Measurements from ENCODE around the gene NMRAL1. TPM values are rescaled to one million over a fixed set of nuclear protein-coding genes. Genes with fewer than 3 reads are reported as not detected.

NMRAL1 gene
- total and polyA plus RNA-seq, 10 of the 15 experiments (the other 5 are each of a cell fraction or from before 2014, with no cell fraction given): 4.8 to 102 (median 62.5) TPM

- TF ChIP-seq RAD21 (IDR thresholded peaks at IDR 0.05; ENCODE audit: insufficient read depth, low read depth, low read length) (no peak), FOXK2 (IDR thresholded peaks at IDR 0.05) (peak; percentile 92), CREB1 (IDR thresholded peaks at IDR 0.05; ENCODE audit: low read depth) (peak; percentile 51), ZSCAN29 (IDR thresholded peaks at IDR 0.05) (no peak), TCF12 (IDR thresholded peaks at IDR 0.05; ENCODE audit: low read depth, low read length) (no peak), RCOR1 (conservative IDR thresholded peaks at IDR 0.05; ENCODE audit: low read depth, low read length) (no peak), TAF1 (IDR thresholded peaks at IDR 0.05; ENCODE audit: borderline replicate concordance, low read depth, low read length) (no peak; the same call in 1 of the 2 replicates), ZBED1 (IDR thresholded peaks at IDR 0.05; ENCODE audit: borderline replicate concordance) (peak; percentile 58; the same call in 1 of the 2 replicates), NFYA (IDR thresholded peaks at IDR 0.05; ENCODE audit: borderline replicate concordance, low read depth, low read length) (no peak), IKZF1 (conservative IDR thresholded peaks at IDR 0.05) (peak; percentile 77), FOS (IDR thresholded peaks at IDR 0.05; ENCODE audit: borderline replicate concordance, extremely low read depth, insufficient read length) (no peak), HDAC2 (IDR thresholded peaks at IDR 0.05) (no peak), FOXM1 (IDR thresholded peaks at IDR 0.05; ENCODE audit: low read depth, low read length) (no peak; the same call in none of the 2 replicates), ATF7 (IDR thresholded peaks at IDR 0.05; ENCODE audit: low read depth) (peak; percentile 93), HDGF (IDR thresholded peaks at IDR 0.05) (no peak), BRCA1 (IDR thresholded peaks at IDR 0.05; ENCODE audit: low read depth, low read length) (no peak), YBX1 (IDR thresholded peaks at IDR 0.05) (no peak)
- TF ChIP-seq, protein P1, sequence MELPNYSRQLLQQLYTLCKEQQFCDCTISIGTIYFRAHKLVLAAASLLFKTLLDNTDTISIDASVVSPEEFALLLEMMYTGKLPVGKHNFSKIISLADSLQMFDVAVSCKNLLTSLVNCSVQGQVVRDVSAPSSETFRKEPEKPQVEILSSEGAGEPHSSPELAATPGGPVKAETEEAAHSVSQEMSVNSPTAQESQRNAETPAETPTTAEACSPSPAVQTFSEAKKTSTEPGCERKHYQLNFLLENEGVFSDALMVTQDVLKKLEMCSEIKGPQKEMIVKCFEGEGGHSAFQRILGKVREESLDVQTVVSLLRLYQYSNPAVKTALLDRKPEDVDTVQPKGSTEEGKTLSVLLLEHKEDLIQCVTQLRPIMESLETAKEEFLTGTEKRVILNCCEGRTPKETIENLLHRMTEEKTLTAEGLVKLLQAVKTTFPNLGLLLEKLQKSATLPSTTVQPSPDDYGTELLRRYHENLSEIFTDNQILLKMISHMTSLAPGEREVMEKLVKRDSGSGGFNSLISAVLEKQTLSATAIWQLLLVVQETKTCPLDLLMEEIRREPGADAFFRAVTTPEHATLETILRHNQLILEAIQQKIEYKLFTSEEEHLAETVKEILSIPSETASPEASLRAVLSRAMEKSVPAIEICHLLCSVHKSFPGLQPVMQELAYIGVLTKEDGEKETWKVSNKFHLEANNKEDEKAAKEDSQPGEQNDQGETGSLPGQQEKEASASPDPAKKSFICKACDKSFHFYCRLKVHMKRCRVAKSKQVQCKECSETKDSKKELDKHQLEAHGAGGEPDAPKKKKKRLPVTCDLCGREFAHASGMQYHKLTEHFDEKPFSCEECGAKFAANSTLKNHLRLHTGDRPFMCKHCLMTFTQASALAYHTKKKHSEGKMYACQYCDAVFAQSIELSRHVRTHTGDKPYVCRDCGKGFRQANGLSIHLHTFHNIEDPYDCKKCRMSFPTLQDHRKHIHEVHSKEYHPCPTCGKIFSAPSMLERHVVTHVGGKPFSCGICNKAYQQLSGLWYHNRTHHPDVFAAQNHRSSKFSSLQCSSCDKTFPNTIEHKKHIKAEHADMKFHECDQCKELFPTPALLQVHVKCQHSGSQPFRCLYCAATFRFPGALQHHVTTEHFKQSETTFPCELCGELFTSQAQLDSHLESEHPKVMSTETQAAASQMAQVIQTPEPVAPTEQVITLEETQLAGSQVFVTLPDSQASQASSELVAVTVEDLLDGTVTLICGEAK (IDR thresholded peaks at IDR 0.05; ENCODE audit: borderline replicate concordance): peak; percentile 43; the same call in 1 of the 2 replicates
- TF ChIP-seq, protein P2, sequence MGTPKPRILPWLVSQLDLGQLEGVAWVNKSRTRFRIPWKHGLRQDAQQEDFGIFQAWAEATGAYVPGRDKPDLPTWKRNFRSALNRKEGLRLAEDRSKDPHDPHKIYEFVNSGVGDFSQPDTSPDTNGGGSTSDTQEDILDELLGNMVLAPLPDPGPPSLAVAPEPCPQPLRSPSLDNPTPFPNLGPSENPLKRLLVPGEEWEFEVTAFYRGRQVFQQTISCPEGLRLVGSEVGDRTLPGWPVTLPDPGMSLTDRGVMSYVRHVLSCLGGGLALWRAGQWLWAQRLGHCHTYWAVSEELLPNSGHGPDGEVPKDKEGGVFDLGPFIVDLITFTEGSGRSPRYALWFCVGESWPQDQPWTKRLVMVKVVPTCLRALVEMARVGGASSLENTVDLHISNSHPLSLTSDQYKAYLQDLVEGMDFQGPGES (IDR thresholded peaks at IDR 0.05): no peak
- TF ChIP-seq, protein P3, sequence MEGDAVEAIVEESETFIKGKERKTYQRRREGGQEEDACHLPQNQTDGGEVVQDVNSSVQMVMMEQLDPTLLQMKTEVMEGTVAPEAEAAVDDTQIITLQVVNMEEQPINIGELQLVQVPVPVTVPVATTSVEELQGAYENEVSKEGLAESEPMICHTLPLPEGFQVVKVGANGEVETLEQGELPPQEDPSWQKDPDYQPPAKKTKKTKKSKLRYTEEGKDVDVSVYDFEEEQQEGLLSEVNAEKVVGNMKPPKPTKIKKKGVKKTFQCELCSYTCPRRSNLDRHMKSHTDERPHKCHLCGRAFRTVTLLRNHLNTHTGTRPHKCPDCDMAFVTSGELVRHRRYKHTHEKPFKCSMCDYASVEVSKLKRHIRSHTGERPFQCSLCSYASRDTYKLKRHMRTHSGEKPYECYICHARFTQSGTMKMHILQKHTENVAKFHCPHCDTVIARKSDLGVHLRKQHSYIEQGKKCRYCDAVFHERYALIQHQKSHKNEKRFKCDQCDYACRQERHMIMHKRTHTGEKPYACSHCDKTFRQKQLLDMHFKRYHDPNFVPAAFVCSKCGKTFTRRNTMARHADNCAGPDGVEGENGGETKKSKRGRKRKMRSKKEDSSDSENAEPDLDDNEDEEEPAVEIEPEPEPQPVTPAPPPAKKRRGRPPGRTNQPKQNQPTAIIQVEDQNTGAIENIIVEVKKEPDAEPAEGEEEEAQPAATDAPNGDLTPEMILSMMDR (IDR thresholded peaks at IDR 0.05 in 2 of 3, conservative IDR thresholded peaks at IDR 0.05 in 1 of 3; ENCODE audit: control insufficient read depth in 2 of 3, extremely low read depth in 1 of 3, insufficient read depth in 1 of 3, low read depth in 3 of 3, low read length in 3 of 3): no peak
- TF ChIP-seq, protein P4, sequence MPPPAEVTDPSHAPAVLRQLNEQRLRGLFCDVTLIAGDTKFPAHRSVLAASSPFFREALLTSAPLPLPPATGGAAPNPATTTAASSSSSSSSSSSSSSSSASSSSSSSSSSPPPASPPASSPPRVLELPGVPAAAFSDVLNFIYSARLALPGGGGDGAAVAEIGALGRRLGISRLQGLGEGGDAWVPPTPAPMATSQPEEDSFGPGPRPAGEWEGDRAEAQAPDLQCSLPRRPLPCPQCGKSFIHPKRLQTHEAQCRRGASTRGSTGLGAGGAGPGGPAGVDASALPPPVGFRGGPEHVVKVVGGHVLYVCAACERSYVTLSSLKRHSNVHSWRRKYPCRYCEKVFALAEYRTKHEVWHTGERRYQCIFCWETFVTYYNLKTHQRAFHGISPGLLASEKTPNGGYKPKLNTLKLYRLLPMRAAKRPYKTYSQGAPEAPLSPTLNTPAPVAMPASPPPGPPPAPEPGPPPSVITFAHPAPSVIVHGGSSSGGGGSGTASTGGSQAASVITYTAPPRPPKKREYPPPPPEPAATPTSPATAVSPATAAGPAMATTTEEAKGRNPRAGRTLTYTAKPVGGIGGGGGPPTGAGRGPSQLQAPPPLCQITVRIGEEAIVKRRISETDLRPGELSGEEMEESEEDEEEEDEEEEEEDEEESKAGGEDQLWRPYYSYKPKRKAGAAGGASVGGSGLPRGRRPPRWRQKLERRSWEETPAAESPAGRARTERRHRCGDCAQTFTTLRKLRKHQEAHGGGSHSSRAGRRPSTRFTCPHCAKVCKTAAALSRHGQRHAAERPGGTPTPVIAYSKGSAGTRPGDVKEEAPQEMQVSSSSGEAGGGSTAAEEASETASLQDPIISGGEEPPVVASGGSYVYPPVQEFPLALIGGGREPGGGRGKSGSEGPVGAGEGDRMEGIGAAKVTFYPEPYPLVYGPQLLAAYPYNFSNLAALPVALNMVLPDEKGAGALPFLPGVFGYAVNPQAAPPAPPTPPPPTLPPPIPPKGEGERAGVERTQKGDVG (CRISPR knock-in tag; IDR thresholded peaks at IDR 0.05): no peak
Measured at GRCh38 chr16:4414187-4414917, 60.1 kb downstream of the NMRAL1 start (continued).

Data from GM12878 (cell line).